GM12891 (cell line): Measurements from ENCODE around the gene SPIRE2.
"Not testable (repeated sequence)": the region's sequence is repeated elsewhere in the genome, so short reads cannot be mapped to it uniquely, and the experiment has no call there.

Source experiments
- PAX5 ChIP-seq: IDR thresholded peaks from 2 replicates; pipeline ENCODE4 v1.6.1; 2011; ENCODE audit warnings: low read length, moderate library complexity, mild to moderate bottlenecking; ENCODE audit not compliant: insufficient read depth, severe bottlenecking
- POLR2A ChIP-seq: IDR thresholded peaks from 2 replicates; pipeline ENCODE4 v1.6.1; 2011; ENCODE audit warnings: low read depth, low read length, control low read depth
- POLR2AphosphoS5 ChIP-seq: IDR thresholded peaks from 2 replicates; pipeline ENCODE4 v1.6.1; 2011; ENCODE audit warnings: low read depth, low read length, control low read depth
- POU2F2 ChIP-seq: IDR thresholded peaks from 2 replicates; pipeline ENCODE4 v1.6.1; 2011; ENCODE audit warnings: low read depth, mild to moderate bottlenecking, control low read depth, low read length, moderate library complexity
- SPI1 ChIP-seq: IDR thresholded peaks from 2 replicates; pipeline ENCODE4 v1.6.1; 2011; ENCODE audit warnings: low read depth, low read length, control low read depth
- TAF1 ChIP-seq: IDR thresholded peaks from 2 replicates; pipeline ENCODE4 v1.6.1; 2011; ENCODE audit warnings: low read depth, low read length, control low read depth

- not testable (repeated sequence) for TF ChIP-seq POLR2A, POLR2AphosphoS5, SPI1, TAF1, POU2F2, PAX5
Observed at GRCh38 chr16:89823824-89824148, 4.5 kb upstream of the SPIRE2 start.
